ENCODE results near the gene TTLL4.

Gene TTLL4

DNA sequence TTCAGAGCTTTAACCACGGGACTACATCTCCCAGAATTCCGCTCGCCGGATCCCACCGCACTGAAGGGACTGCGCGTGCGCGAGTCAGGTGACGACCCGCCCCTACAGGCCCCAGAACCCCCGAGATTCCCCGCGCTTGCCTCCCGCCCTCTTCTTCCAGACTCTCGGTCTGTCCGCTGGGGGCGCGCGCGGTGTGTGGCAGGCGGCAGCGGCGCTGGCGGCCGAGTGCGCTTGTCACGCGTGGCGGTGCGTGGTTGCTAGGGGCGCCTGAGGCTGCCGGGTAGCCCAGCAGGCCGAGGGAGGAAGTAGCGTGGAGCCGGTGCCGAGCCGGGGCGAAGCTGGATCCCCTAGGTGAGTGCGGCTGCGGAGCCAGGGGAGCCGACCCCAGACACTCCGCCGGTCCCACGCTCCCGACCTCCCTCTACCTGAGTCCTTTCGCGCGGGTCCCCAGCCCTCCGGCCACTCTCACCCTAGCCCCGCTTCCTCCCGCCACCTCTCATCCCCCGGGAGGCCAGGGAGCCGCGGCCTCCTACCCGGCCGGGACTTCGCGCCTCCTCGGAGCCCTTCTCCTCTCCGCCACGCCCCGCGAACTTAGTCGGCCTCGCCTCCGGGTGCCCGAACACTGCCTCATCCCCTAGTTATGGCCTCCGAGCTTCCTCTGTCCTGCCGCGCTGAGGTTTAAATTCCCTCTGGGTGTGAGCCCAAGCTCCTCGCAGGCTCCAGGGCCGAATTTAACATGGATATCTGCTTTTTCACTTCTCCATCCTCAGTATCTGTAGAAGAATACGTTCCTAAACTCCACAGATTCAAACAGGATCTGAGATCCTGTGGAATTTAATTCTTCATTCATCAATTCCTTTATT, at the start of gene TTLL4:
Gene TTLL4, plus strand, starts transcription at position 149 of the 863 bp plus-strand sequence. CDS start 26,842 bp downstream, outside the sequence.
- DNase-seq (ENCODE audit: low read depth): no peak

- DNase-seq (ENCODE audit: low read depth): no peak
Observed at GRCh38 chr2:218662377-218662776, 48.3 kb upstream of the TTLL4 start.

DNA sequence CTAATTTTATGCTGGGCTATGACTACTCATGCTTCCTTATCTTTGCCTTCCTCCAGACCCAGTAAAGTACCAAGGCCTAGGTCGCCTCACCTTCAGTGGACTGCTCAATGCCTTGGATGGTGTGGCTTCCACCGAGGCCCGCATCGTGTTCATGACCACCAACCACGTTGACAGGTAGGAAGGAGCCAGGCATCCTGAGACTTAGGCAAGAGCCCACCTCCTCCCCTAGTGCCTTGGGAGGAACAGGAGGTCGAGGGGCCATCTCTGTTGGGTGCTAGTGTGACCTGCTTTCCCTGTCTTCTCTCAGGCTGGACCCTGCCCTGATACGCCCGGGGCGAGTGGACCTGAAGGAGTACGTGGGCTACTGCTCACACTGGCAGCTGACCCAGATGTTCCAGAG, 47.8 kb upstream of the TTLL4 start:
- no peak for DNase-seq (ENCODE audit: low read depth)

GRCh38 chr2:218663901-218664300, 46.7 kb upstream of the TTLL4 start:
- DNase-seq (ENCODE audit: low read depth): no peak

DNA sequence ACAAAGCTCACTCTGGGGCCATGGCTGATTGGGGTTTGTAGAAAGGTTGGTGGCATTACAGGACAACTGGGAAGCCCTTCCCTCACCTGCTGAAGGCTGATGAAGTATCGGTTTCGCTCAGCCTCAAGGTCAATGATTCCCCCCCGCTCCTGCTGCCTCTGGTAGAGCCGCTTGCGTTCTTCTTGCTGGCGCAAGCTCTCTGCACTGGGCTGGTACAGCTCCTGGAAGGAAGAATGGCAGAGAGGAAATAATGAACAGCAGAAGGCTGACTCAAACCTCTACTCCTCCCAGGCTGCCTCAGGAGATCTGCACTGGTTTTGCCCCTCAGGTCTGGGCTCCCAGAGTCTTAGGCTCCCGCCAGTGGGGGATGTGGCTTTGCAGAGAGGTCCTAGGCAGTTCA, 46.0 kb upstream of the TTLL4 start:
- no peak for DNase-seq (ENCODE audit: low read depth)

GRCh38 chr2:218671097-218671653, 39.5 kb upstream of the TTLL4 start:
- no peak for DNase-seq (ENCODE audit: low read depth)

DNA sequence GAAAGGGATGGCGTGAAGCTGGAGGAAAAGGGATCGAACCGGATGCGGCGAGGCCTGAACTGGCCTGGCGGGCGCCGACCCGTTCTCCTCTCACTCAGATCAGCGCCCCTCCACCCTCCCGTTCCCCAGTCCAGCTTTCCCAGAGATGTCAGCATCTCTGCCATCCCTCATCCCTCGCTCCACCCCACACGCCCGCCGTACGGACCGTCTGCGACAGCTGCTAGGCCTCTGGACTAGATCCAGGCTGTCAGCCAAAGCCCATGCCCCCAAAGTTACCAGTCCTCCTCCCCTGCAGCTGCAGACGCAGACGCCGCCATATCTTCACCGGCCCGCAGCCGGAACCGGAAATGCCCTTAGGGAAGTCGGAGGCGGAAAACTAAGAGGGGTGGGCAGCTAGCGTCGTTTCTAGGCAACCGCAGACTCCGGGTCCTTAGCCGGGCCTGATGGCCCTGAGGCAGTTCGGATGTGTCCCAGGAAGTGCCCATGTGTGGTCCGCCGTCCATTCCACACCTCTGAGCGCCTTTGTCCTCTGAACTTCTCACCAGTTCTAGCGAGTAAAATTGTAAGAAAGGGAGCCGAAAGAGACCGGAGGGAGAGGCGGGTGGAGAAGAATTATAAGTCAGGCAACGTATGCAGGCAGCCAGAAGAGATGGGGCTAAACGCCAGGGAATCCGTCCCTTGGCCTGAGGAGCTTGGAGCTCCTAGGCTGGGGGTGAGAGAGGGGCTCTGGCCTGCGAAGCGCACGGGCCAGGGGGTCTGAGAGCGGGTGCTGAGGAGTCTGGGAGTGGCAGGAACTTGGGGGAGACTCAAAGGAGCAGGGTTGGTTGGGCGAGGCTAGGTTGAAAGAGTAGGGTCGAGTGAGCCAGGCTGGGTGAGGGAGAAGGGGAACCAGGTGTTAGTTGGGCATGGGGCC, 38.7 kb upstream of the TTLL4 start, which contains the start of the genes RNF25 and STK36:
Gene RNF25, minus strand, starts transcription at position 349 of the 913 bp plus-strand sequence. Its CDS starts 32 bp downstream, at position 317.
Gene STK36, plus strand, starts transcription at position 433 of the 913 bp plus-strand sequence. CDS start 744 bp downstream, outside the sequence.
- peak; percentile 70 for DNase-seq (ENCODE audit: low read depth)

DNA sequence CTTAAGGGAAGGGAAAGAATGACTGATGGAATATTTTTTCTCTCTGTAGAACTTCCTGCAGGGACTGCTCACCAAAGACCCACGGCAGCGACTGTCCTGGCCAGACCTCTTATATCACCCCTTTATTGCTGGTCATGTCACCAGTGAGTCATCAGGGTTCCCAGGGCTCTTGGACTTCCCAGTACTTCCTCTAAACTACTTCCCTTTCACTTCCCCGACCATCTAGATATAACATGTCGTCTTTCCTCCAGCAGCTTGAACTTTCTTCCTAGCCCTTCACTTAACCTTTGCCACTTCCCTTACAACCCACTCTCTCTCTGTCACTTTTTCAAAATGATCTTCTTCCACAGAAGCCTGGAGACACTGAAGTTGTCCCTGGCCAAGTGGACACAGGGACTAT, 31.5 kb upstream of the TTLL4 start:
- DNase-seq (ENCODE audit: low read depth): no peak

DNA sequence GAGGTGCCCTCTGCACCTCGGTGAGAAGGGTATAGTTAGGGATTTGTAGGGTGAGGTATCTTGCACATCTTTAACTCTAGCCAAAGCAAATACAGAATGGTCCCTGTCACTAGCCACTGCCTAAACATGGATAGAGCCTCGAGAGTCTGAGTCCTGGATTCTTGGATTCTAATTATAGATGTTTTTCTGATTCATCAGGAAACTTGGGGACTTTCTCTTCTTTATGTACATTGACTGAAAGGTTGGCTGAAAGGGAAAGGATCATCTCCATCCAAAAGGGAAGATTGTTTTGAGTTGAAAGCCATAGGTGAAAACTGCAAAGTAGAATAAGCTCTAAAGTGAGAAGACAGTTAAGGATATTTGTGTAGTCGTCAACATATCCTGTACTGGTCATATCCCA, 30.6 kb upstream of the TTLL4 start:
- DNase-seq (ENCODE audit: low read depth): no peak

- DNase-seq (ENCODE audit: low read depth): peak; percentile 47
Observed at GRCh38 chr2:218687400-218688060, 23.1 kb upstream of the TTLL4 start.

GRCh38 chr2:218691234-218691633, 19.4 kb upstream of the TTLL4 start:
- peak; percentile 42 for DNase-seq (ENCODE audit: low read depth)

- DNase-seq (ENCODE audit: low read depth): no peak
Observed at GRCh38 chr2:218694405-218695145, 16.1 kb upstream of the TTLL4 start.

GRCh38 chr2:218698885-218699284, 11.8 kb upstream of the TTLL4 start:
- DNase-seq (ENCODE audit: low read depth): no peak

DNA sequence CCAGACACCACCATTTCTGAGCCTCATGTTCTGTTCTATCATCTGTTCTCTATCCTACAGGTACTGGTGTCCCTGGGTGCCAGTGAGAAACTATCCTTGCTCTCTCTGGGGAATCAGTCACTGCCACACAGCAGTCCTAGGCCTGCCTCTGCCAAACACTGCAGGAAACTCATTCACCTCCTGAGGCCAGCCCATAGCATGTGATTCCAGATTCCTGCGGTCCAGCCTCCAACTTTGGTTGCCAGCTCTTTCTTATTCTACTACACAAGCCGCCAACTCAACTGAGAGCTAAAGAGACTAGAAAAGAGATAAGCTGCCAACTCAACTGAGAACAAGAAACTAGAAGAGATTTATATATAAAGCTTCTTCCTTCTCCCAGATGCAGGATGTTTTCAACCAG, 8.8 kb upstream of the TTLL4 start:
- DNase-seq (ENCODE audit: low read depth): no peak

- DNase-seq (ENCODE audit: low read depth): no peak
Observed at GRCh38 chr2:218703341-218703740, 7.3 kb upstream of the TTLL4 start.

DNA sequence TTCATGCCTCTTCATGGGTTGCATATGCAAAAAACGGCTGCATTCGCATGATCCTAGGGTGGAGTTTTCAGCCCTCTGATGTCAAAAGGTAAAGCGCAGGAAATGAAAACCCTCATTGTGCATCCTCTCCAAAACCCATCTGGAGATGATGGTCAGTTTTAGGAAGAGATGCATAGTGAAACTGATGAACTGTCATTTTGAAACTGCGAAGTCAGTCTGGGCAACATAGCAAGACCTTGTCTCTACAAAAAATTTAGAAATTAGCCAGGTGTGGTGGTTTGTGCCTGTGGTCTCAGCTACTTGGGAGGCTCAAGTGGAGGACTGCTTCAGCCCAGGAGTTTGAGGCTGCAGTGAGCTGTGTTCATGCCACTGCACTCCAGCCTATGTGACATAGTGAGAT, 2.5 kb upstream of the TTLL4 start:
- DNase-seq (ENCODE audit: low read depth): no peak

GRCh38 chr2:218709908-218710307, 727 bp upstream of the TTLL4 start:
- DNase-seq (ENCODE audit: low read depth): no peak

DNA sequence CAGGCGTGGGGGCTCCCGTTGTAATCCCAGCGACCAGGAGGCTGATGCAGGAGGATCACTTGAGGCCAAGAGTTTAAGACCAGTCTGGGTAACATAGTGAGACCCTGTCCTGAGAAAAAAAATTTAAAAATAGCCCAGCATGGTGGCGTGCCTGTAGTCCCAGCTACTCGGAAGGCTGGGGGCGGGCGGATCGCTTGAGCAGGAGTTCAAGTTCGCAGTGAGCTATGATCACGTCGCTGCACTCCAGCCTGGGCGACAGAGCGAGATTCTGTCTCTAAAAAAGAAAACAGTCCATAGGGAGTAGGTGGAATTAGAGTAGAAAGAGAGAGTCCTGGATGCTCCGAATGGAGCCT, 325 bp upstream of the TTLL4 start:
- DNase-seq (ENCODE audit: low read depth): no peak

DNA sequence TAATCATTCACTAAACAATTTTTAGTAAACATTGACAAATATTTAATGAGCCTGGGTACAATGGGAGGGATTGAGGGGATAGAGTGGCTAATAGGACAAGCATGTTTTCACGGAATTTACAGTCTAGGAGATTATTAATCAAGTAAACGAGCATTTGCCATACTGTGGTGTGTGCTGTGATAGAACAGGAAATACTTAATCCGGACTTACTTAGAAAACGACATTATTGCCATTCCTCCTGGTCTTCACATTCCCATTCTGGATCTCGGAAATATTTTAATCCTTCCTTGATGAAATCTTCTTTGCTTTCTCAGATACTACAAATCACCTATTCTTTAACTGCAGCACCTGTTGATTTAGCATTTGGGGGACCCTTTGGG, 905 bp downstream of the TTLL4 start:
- DNase-seq (ENCODE audit: low read depth): no peak

- DNase-seq (ENCODE audit: low read depth): no peak
Observed at GRCh38 chr2:218713922-218714321, 3.3 kb downstream of the TTLL4 start.

DNA sequence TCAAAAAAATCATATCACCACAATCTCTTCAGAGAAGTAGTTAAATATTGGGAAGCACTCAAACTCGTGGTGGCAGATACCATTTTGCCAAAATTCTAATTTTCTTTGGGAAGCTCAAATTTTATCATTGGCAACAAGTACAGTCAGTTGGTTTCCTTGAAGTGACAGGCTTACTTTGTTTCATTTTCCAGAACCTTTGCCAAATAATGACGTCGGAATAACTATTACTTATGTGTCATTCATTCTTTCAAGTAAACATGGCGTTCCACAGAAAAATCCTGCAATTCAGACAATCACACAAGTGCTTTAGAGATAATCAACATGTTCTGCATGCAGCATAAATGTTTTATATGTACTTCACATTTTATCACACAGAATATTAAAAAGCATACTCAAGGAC, 5.4 kb downstream of the TTLL4 start:
- DNase-seq (ENCODE audit: low read depth): no peak
